Neural progenitor cell (in vitro differentiated cells): ENCODE data around the gene RAET1E. TPM values are rescaled to one million over a fixed set of nuclear protein-coding genes. Genes with fewer than 3 reads are reported as not detected.

ENCODE experiments used
- DNase-seq: peaks from one replicate; pipeline ENCODE4 v3.0.0-alpha.2; 2016; ENCODE audit warnings: low spot score
- H2AFZ ChIP-seq: fragments of 200-600 bp; sonication (generic); replicated peaks from 2 replicates; pipeline ENCODE4 v1.6.1; 2016; ENCODE audit warnings: antibody characterized with exemption
- H3F3A ChIP-seq: fragments of 200-600 bp; sonication (generic); 2 replicates; pipeline ENCODE4 v1.6.1; 2016; ENCODE audit warnings: antibody characterized with exemption, low read depth
- H3K27ac ChIP-seq: fragments of 200-600 bp; sonication (generic); 2 replicates; pipeline ENCODE4 v1.5.1; 2016; ENCODE audit warnings: mild to moderate bottlenecking
- H3K27me3 ChIP-seq: fragments of 200-600 bp; sonication (generic); 2 replicates; pipeline ENCODE4 v1.6.1; 2016; ENCODE audit warnings: mild to moderate bottlenecking, moderate library complexity
- H3K36me3 ChIP-seq: fragments of 200-600 bp; sonication (generic); 2 replicates; pipeline ENCODE4 v1.5.1; 2016
- H3K4me1 ChIP-seq: fragments of 200-600 bp; sonication (generic); 2 replicates; pipeline ENCODE4 v1.6.1; 2016; ENCODE audit warnings: mixed run types
- H3K4me2 ChIP-seq: fragments of 200-600 bp; sonication (generic); 2 replicates; pipeline ENCODE4 v1.6.1; 2016
- H3K4me3 ChIP-seq: fragments of 200-600 bp; sonication (generic); 2 replicates; pipeline ENCODE4 v1.5.1; 2016
- H3K79me2 ChIP-seq: fragments of 200-600 bp; sonication (generic); 2 replicates; pipeline ENCODE4 v1.6.1; 2016; ENCODE audit warnings: low read depth
- H3K9ac ChIP-seq: fragments of 200-600 bp; sonication (generic); 2 replicates; pipeline ENCODE4 v1.6.1; 2016
- H3K9me3 ChIP-seq: fragments of 200-600 bp; sonication (generic); 2 replicates; pipeline ENCODE4 v1.5.1; 2016; ENCODE audit warnings: low read depth
- H4K20me1 ChIP-seq: fragments of 200-600 bp; sonication (generic); 2 replicates; pipeline ENCODE4 v1.6.1; 2016; ENCODE audit warnings: low read depth
- H3K27ac Mint-ChIP-seq: 3 replicates; pipeline ENCODE4 v1.8.0; 2021; ENCODE audit warnings: mixed read lengths
- H3K27me3 Mint-ChIP-seq: 2 replicates; pipeline ENCODE4 v1.8.0; 2022; ENCODE audit warnings: low read depth, mild to moderate bottlenecking, inconsistent platforms, moderate library complexity, mixed read lengths; ENCODE audit not compliant: insufficient read depth
- H3K36me3 Mint-ChIP-seq: 3 replicates; pipeline ENCODE4 v1.8.0; 2021; ENCODE audit warnings: mixed read lengths
- H3K4me1 Mint-ChIP-seq: 3 replicates; pipeline ENCODE4 v1.8.0; 2021; ENCODE audit warnings: mixed read lengths
- H3K4me3 Mint-ChIP-seq: 3 replicates; pipeline ENCODE4 v1.8.0; 2021; ENCODE audit warnings: mild to moderate bottlenecking, moderate library complexity, mixed read lengths
- H3K9me3 Mint-ChIP-seq: 3 replicates; pipeline ENCODE4 v1.8.0; 2020; ENCODE audit warnings: mixed read lengths
- EZH2 ChIP-seq: fragments of 200-600 bp; sonication (generic); IDR thresholded peaks from 2 replicates; pipeline ENCODE4 v1.6.1; 2017; ENCODE audit warnings: antibody characterized with exemption, mild to moderate bottlenecking, moderate library complexity
- EZH2phosphoT487 ChIP-seq: fragments of 200-600 bp; sonication (generic); IDR thresholded peaks from 2 replicates; pipeline ENCODE4 v1.6.1; 2017; ENCODE audit warnings: antibody characterized with exemption
- total RNA-seq: library from RNA; depleted of rRNA; stranded (reverse); fragments of >200 nt; gene quantifications from 2 replicates; pipeline ENCODE4 v1.2.3, GENCODE V29; 2015; ENCODE audit warnings: low replicate concordance
- TF ChIP-seq, protein P1 (sequence below): fragments of 200-600 bp; sonication (generic); IDR thresholded peaks from 2 replicates; pipeline ENCODE4 v1.5.1; 2017; ENCODE audit warnings: antibody characterized with exemption, mild to moderate bottlenecking

The RAET1E gene
- total RNA-seq, 1 donor from 2014 or later = not detected

DNA sequence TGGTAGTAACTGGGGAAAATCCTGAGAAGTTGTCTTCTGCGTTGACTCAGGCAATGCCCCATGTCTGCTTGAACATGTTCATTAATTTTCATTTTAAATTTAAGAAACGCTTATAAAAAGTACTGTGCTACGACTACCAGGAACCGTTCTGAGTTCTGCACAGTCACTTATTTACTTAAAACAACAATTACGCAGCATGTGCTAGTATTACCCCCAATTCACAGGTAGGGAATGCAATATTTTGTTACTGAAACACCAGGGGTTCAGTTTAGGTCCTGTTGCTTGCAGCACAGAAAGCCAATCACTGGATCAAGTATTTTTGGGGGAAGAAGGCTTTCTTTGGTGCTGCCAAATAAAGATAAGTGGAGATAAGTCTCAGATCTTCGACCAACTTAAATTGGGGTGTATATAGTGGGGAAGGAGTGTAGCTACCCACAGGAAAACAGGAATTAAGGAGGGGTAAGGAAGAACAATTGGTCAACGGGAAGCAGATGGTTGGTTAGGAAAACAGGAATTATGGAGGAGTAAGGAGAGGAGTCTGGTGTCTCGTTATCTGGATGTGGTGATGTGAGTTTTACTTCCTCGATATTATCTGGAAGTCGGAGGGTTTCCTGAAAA lies 28.5 kb downstream of the RAET1E start:
- no peak overlapping the region for H3K27ac Mint-ChIP-seq
- H2AFZ ChIP-seq = no peak overlapping the region

DNA sequence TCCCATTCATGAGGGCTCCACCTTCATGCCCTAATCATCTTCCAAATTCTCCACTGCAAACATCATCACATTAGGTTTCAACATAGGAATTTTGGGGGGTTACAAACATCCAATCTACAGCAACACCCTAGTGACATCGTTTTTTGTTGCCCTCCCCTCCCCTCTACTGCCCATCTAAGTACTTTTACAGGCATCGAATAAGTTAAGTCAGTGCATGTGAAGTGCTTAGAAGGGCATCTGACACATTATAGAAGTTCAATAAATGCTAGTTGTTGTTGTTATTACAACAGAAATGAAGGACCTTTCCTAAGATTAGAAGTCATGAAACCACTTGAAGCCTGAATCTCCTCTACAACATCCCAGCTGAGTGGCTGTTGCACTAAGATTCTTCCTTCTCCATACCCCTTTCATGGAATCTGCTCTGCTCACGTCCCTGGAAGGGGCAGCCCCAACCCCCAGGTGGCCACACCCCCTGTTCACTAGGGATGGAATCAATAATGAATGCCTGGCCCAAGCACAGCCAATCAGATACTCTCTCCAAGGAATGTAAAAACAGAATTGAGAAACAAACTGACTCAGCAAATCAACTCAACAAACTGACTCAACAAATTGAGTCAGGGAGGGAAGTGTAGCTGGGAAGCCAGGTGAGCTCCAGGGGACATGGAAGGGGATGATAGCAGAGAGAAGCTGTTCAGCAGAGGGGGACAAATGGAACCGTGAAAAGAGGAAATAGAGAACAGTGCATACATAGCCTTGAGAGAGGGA lies 29.9 kb downstream of the RAET1E start:
- H3K9me3 Mint-ChIP-seq = peaks cover 8% of the 10 kb centered on the region
- no peaks in the 10 kb centered on the region for H3K79me2 ChIP-seq
- H3K4me1 Mint-ChIP-seq = peaks cover 6% of the 10 kb centered on the region
- H2AFZ ChIP-seq = peak overlapping the region; percentile 28
- no peak overlapping the region for H3K27ac Mint-ChIP-seq
- H3K4me3 ChIP-seq = no peak overlapping the region
- H3K4me3 Mint-ChIP-seq = no peak overlapping the region
- no peaks in the 10 kb centered on the region for H3K36me3 ChIP-seq
- TF ChIP-seq EZH2 (no peak), EZH2phosphoT487 (no peak)
- TF ChIP-seq, protein P1, sequence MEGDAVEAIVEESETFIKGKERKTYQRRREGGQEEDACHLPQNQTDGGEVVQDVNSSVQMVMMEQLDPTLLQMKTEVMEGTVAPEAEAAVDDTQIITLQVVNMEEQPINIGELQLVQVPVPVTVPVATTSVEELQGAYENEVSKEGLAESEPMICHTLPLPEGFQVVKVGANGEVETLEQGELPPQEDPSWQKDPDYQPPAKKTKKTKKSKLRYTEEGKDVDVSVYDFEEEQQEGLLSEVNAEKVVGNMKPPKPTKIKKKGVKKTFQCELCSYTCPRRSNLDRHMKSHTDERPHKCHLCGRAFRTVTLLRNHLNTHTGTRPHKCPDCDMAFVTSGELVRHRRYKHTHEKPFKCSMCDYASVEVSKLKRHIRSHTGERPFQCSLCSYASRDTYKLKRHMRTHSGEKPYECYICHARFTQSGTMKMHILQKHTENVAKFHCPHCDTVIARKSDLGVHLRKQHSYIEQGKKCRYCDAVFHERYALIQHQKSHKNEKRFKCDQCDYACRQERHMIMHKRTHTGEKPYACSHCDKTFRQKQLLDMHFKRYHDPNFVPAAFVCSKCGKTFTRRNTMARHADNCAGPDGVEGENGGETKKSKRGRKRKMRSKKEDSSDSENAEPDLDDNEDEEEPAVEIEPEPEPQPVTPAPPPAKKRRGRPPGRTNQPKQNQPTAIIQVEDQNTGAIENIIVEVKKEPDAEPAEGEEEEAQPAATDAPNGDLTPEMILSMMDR = no peak
- H3K4me2 ChIP-seq = no peak overlapping the region
- H4K20me1 ChIP-seq = no peaks in the 10 kb centered on the region
- no peak overlapping the region for H3K9ac ChIP-seq
- H3K9me3 ChIP-seq = no peaks in the 10 kb centered on the region
- H3K27ac ChIP-seq = no peak overlapping the region
- peaks cover 3% of the 10 kb centered on the region for H3K27me3 Mint-ChIP-seq
- peaks cover 7% of the 10 kb centered on the region for H3K27me3 ChIP-seq
- no peaks in the 10 kb centered on the region for H3K4me1 ChIP-seq
- peak; percentile 18 for DNase-seq
- no peaks in the 10 kb centered on the region for H3K36me3 Mint-ChIP-seq
- peaks cover 5% of the 10 kb centered on the region for H3F3A ChIP-seq

More for the DNA sequence above, 28.5 kb downstream of the RAET1E start:
- H4K20me1 ChIP-seq = no peaks in the 10 kb centered on the region
- H3K9me3 Mint-ChIP-seq = peaks cover 11% of the 10 kb centered on the region
- H3K27me3 ChIP-seq = no peaks in the 10 kb centered on the region
- no peak for TF ChIP-seq EZH2phosphoT487
- TF ChIP-seq, protein P1 = no peak
- TF ChIP-seq EZH2 = no peak
- H3K27me3 Mint-ChIP-seq = peaks cover 5% of the 10 kb centered on the region
- H3K9ac ChIP-seq = no peak overlapping the region
- H3F3A ChIP-seq = no peaks in the 10 kb centered on the region
- H3K27ac ChIP-seq = no peak overlapping the region
- H3K9me3 ChIP-seq = peaks cover under 1% of the 10 kb centered on the region
- H3K4me3 ChIP-seq = no peak overlapping the region
- no peaks in the 10 kb centered on the region for H3K4me1 ChIP-seq
- H3K36me3 Mint-ChIP-seq = no peaks in the 10 kb centered on the region
- H3K4me1 Mint-ChIP-seq = peaks cover 5% of the 10 kb centered on the region
- no peaks in the 10 kb centered on the region for H3K36me3 ChIP-seq
- H3K4me3 Mint-ChIP-seq = no peak overlapping the region
- H3K4me2 ChIP-seq = no peak overlapping the region
- H3K79me2 ChIP-seq = no peaks in the 10 kb centered on the region
- no peak for DNase-seq

DNA sequence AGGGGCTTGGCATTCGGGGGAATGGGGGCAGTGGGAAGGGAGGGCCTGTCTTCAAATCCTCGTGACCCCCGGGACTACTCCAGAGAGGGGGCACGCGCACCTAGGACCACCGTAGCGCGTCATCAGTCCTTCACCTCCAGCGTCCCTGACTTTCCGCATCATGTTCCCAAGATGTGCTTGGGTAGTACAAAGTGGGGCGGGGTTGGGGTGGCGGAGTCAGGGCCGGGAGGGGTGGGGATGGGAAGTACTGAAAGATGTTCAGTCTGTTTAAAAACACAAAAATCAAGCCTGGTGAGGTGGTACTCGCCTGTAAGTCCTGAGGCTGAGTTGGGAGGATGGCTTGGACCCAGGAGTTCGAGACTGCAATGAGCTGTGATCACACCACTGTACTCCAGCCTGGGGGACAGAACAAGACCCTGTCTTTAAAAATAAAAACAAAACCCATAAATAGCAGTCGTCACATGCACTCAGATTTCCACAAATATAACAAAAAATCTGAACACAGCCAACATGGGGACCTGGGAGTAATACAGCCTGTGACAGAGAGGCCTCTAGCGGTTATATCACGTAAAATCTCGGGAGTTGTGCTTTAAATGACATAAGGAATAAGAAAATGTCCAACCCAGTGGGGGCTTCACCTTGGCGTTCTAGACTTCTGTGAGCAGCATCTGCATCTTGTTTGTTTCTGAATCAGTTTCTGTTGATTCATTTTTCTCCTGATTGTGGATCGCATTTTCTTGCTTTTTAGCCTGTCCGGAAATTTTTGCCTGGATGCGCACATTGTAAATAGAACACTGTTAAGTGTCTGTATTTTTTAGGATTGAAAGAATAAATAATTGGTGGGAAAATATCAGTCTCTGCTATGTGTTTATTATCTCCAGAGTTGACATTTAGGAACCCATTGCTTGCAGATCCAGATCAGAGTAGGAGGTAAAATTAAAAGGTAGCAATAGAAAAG lies 33.1 kb downstream of the RAET1E start:
- no peak overlapping the region for H3K9ac ChIP-seq
- peaks cover 2% of the 10 kb centered on the region for H3K9me3 Mint-ChIP-seq
- H3K27me3 Mint-ChIP-seq = peaks cover 7% of the 10 kb centered on the region
- no peak overlapping the region for H3K27ac Mint-ChIP-seq
- no peaks in the 10 kb centered on the region for H3K36me3 ChIP-seq
- H3K4me2 ChIP-seq = peak overlapping the region; percentile 90
- H3K4me1 ChIP-seq = no peaks in the 10 kb centered on the region
- no peak overlapping the region for H3K27ac ChIP-seq
- peaks cover 7% of the 10 kb centered on the region for H3K36me3 Mint-ChIP-seq
- H4K20me1 ChIP-seq = peaks cover 3% of the 10 kb centered on the region
- H3K4me3 ChIP-seq = peak overlapping the region; percentile 83
- peak overlapping the region; percentile 84 for H3K4me3 Mint-ChIP-seq
- peaks cover 37% of the 10 kb centered on the region for H3K27me3 ChIP-seq
- no peaks in the 10 kb centered on the region for H3K79me2 ChIP-seq
- TF ChIP-seq EZH2phosphoT487 = no peak
- TF ChIP-seq, protein P1 = peak; percentile 65
- DNase-seq = peak; percentile 60
- H3K9me3 ChIP-seq = no peaks in the 10 kb centered on the region
- H3F3A ChIP-seq = peaks cover 11% of the 10 kb centered on the region
- H2AFZ ChIP-seq = peak overlapping the region; percentile 92
- peaks cover 36% of the 10 kb centered on the region for H3K4me1 Mint-ChIP-seq
